ENCODE results near the gene RXRA.

Gene RXRA

GRCh38 chr9:134313470-134313869, 12.8 kb upstream of the RXRA start:
- DNase-seq, result no peak

GRCh38 chr9:134314039-134314949, 12.0 kb upstream of the RXRA start:
- no peak for DNase-seq

GRCh38 chr9:134314950-134315715, 11.1 kb upstream of the RXRA start:
- DNase-seq, result no peak

GRCh38 chr9:134315716-134316448, 10.4 kb upstream of the RXRA start:
- DNase-seq, result peak; percentile 39

- peak; percentile 88 for DNase-seq
Observed at GRCh38 chr9:134316449-134317160, 9.7 kb upstream of the RXRA start.

- DNase-seq, result no peak
Observed at GRCh38 chr9:134317400-134317789, 8.9 kb upstream of the RXRA start.

- no peak for DNase-seq
Observed at GRCh38 chr9:134317790-134318414, 8.4 kb upstream of the RXRA start.

GRCh38 chr9:134318481-134318891, 7.8 kb upstream of the RXRA start:
- no peak for DNase-seq

- DNase-seq, result no peak
Observed at GRCh38 chr9:134318941-134319305, 7.3 kb upstream of the RXRA start.

GRCh38 chr9:134319306-134320125, 6.7 kb upstream of the RXRA start:
- DNase-seq, result no peak

- DNase-seq, result no peak
Observed at GRCh38 chr9:134320126-134320867, 6.0 kb upstream of the RXRA start.

- no peak for DNase-seq
Observed at GRCh38 chr9:134320868-134321471, 5.3 kb upstream of the RXRA start.

GRCh38 chr9:134321531-134321930, 4.7 kb upstream of the RXRA start:
- no peak for DNase-seq

GRCh38 chr9:134321946-134322741, 4.1 kb upstream of the RXRA start:
- no peak for DNase-seq

GRCh38 chr9:134322781-134323241, 3.4 kb upstream of the RXRA start:
- DNase-seq, result no peak

- DNase-seq, result no peak
Observed at GRCh38 chr9:134323741-134324358, 2.4 kb upstream of the RXRA start.

- peak; percentile 52 for DNase-seq
Observed at GRCh38 chr9:134324359-134325095, 1.7 kb upstream of the RXRA start.
